Epithelial cell of esophagus (primary cell): ENCODE results near the gene KCNMA1.

Experiments
- DNase-seq: peaks from one replicate; pipeline ENCODE4 v3.0.0; 2010; ENCODE audit warnings: low read depth
- H3K4me3 ChIP-seq: 2 replicates; pipeline ENCODE4 v1.5.1; 2011; ENCODE audit warnings: mild to moderate bottlenecking, low read length, control low read depth
- CTCF ChIP-seq: IDR thresholded peaks from 2 replicates; pipeline ENCODE4 v1.5.1; 2011; ENCODE audit warnings: low read depth, mild to moderate bottlenecking, low read length, control low read depth, inconsistent platforms; ENCODE audit not compliant: insufficient read depth; ENCODE audit errors: missing control alignments

The KCNMA1 gene

GRCh38 chr10:77334501-77334900 is 303.1 kb downstream of the KCNMA1 start:
- no peak for TF ChIP-seq CTCF
- no peak overlapping the region for H3K4me3 ChIP-seq
- DNase-seq: peak; percentile 58

- H3K4me3 ChIP-seq: no peak overlapping the region
- no peak for TF ChIP-seq CTCF
- DNase-seq: peak; percentile 46
Observed at GRCh38 chr10:77333610-77334340, 303.8 kb downstream of the KCNMA1 start.

- H3K4me3 ChIP-seq: no peak overlapping the region
- DNase-seq: no peak
- no peak for TF ChIP-seq CTCF
Observed at GRCh38 chr10:77332256-77332655, 305.4 kb downstream of the KCNMA1 start.

GRCh38 chr10:77328272-77328816 is 309.3 kb downstream of the KCNMA1 start:
- TF ChIP-seq CTCF: no peak
- DNase-seq: peak; percentile 66
- H3K4me3 ChIP-seq: no peak overlapping the region

- peak; percentile 43 for DNase-seq
- H3K4me3 ChIP-seq: no peak overlapping the region
- no peak for TF ChIP-seq CTCF
Observed at GRCh38 chr10:77325233-77325537, 312.4 kb downstream of the KCNMA1 start.

- DNase-seq: no peak
- H3K4me3 ChIP-seq: no peak overlapping the region
- no peak for TF ChIP-seq CTCF
Observed at GRCh38 chr10:77321838-77322237, 315.8 kb downstream of the KCNMA1 start.

GRCh38 chr10:77320971-77321471 is 316.6 kb downstream of the KCNMA1 start:
- TF ChIP-seq CTCF: no peak
- DNase-seq: peak; percentile 46

More at GRCh38 chr10:77320971-77321471, 316.6 kb downstream of the KCNMA1 start:
- H3K4me3 ChIP-seq: no peak overlapping the region
